HT-29 (cell line): ENCODE data around the gene PKD1L1. TPM values are rescaled to one million over a fixed set of nuclear protein-coding genes. Genes with fewer than 3 reads are reported as not detected.

Source experiments
- DNase-seq: peaks from one replicate; pipeline ENCODE4 v3.0.0-alpha.2; 2015; ENCODE audit warnings: low spot score
- total RNA-seq: library from RNA; depleted of rRNA; stranded (reverse); fragments of >200 nt; shearing (Covaris generic); gene quantifications from 2 replicates; pipeline ENCODE4 v1.2.3, GENCODE V29; 2014

The PKD1L1 gene
- total RNA-seq, 1 experiment from 2014 or later: not detected

DNA sequence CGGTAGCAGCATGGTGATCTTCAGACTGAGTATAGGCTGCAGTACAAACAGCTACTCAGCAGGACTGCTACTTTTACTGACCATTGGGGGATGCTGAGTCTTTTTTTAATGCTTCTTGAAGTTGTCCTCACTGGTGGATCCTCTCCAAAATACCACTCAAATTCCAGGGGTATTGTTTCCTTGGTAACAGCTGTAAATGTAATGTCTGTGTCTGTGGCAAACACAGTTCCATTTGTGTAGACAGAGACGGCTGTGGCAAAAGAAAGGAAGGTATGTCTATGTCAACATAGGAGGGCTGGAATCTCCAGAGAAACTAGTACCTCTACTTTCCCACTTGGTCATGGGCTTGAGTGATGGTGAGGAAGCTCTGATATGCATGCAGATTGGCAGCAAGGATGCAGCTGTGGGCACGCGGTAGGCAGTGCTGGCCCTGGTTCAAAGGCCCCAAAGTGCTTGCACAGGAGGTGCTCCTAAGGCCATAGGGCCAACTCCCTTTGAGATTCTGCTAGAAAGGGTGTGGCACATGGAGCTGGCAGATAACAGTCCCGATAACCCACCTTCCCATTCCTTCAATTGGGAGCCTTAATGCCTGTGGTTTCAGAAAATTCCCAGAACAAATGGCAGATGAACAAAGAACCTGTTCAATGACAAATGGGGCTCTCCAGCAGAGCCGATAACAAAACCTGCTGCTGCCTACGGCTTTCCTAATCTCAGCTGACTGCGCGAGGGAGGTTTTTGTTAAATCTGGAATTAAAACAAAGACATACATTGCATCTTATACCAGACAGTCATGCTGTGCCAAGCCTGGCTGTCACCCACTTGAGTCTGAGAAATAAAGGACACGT is 43.0 kb downstream of the PKD1L1 start:
- DNase-seq: no peak

DNA sequence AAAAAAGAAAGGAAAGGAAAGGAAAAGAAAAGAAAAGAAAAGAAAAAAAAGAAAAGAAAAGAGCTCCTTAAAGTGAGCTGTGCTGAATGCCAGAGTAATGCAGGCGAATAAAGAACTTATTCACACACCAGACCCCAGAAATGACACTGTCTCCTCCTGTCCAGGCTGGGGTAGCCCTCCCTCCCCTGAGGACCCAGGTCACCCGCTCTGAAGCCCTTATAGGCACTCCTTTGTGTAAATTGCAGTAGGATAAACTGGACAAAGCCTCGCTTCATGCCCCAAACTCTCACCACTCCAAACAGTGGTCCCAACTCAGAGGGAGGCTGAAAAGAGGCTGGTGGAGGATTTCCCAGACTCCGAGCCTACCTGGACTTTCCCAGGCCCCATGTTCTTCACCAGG is 46.3 kb downstream of the PKD1L1 start:
- no peak for DNase-seq

DNA sequence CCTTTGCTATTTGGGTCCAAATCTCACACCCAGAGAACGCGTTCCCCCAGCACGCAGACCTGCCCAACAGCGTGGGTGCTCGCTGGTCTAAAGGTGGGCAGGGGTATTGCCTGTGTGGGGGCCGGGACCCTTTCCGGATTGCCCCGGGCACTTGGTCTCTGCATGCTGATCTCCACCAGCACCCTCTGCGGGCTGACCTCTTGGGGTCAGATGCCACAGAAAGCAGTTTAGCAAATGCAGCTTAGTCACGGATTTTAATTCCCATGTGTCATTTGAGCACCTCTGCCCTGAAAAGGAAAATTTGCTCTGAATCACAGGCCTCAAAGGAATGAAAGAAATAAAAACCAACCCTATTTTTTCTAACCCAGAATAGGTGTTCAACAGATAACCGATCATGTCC is 46.7 kb downstream of the PKD1L1 start:
- no peak for DNase-seq

DNA sequence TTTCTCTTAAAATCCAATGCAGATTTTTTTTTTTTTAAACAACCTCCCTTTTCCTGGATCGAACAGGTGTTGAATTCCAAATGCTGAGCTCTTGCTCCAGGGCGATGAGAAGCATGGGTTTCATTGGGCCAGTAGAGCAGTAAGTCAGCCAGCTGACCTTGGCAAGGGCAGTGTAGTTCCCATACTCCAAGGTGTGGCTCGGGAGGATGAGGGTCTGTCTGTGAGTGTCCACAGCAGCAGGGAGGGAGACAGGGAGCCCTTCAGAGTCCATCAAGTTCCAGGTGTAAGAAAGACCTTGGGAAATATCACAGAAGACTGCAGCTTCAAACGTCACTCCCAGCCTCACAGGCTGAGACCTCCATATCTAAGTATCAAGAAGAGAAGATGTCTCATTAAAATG is 50.4 kb downstream of the PKD1L1 start:
- no peak for DNase-seq

DNA sequence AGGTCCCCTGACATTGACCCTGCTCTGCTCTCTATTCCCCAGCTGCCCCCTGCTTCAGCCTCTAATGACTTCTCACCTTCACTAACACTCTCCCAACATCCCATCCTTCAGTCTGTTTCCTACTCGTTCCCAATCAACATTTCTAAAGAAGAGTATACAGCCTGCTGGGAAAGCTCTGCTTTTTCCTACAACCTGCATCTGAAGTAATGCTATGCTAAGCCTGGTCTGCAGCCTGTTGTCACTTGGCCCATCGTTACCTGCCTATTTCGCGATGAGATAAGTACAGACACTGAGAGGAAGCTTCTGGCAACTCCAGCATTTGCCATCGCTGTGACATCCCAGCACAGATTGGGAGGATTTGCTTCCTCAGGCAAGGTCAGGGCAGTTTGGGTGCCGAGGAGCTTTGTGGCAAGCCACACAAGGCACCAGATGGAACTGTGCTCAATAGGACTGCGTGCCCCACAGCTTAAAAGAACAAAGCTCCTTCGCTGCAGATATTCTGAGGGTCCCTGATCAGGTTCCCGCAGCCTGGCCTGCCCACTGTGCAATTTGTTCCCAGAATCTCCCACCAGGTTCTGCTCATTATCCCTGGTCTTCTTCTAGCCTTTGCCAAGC is 51.4 kb downstream of the PKD1L1 start:
- no peak for DNase-seq

DNA sequence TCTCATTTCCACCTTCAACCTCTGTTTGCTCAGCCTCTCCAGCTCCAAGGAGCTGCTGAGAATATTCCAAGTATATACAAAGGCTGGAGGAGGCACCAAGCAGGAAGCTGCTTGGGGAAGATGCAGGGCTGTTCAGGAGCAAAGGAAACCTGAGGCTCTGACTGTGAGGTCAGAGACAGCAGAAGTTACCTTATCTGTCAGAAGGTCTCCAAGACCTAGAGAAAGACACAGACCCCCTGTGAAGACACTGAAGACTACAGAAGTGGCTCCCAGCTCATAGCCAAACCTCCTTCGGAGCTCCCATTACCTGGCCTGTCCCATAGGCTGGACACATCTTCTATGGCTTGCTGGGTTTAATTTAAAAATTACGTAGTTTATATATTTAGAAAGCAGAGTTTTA is 53.2 kb downstream of the PKD1L1 start:
- DNase-seq: no peak

DNA sequence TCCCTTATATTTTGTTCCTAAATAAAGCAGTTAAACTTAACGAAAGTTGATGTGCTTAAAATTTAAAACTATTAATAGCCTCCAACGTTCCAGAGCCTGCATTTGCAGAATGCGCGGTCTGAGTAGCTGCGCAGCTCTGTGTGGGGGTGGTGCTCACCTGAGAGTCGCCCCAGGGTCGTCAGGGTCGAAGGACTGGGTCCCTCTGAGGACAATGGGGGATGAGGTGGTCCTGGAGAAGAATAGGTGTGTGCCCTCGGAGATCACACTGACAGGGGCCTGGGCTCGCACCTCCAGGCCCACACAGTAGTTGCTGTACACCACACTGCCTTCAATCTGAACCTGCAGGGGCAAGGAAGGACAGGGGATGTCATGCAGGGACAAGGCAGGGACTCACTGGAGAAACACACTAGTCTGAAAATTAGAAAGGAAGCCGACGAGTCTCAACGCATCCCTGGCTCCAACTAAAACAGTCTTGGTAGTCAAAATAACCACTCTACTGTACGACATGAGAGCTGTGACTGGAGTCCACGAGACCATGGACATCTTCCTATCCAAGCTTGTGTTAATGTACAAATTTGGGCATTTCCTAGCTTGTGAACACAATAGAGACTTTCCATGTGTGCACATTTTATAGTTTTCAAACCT is 54.4 kb downstream of the PKD1L1 start:
- DNase-seq: no peak

DNA sequence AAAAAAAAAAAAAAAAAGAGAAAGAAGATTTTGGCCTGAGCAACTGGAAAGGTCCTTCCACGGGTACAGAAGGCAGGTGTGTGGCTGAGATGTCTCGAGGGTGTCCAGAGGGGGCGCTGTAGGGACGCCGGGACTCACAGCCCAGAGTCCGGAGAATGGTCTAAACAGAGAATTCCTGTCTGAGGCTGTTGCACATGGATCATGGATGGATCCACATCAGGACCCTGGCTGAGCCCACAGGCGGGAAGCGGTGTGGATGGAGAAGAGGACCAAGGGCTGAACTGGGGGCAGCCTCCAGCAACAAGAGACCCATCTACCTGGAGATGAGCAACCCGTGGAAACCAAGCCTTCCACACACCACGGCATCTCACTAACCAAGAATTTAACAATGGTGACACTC is 55.0 kb downstream of the PKD1L1 start:
- DNase-seq: peak; percentile 36

DNA sequence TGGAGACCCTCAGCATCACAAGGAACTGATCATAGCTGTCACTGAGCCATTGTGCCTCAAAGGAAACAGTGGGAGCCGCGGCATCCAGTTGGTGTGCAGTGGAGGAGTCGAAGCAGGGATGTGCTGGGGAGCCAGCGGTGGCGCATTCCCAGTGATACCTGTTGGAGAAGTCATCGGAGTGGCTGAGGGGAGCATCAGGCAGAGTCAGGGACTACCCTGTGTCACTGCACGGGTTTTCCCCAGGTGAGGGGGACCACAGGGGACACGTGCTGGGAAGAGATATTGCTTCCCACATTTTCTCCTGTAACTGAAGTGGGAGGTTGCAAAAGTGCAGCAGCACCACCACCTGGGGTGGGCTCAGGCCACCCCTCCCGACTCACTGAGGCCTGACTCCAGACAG is 57.7 kb downstream of the PKD1L1 start:
- DNase-seq: no peak

DNA sequence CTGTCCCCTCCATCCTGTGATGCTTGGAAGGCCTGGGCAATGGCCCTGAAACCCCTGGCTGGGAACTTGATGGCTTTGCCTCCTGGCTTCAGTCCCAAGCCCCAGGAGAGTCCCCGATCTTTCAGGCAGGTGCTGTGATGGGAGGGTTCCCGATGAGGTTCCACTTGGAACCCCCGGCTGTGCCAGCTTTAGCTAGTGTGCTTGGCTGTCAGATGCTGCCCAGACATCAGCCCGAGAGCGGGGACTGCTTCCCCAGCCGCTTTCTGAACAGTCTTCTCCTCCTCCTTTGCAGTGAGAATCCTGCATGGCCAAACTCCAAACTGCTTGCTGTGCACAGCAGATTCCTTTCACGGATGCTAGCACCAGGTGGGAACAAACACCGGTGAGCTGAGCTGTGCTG is 58.1 kb downstream of the PKD1L1 start:
- no peak for DNase-seq

DNA sequence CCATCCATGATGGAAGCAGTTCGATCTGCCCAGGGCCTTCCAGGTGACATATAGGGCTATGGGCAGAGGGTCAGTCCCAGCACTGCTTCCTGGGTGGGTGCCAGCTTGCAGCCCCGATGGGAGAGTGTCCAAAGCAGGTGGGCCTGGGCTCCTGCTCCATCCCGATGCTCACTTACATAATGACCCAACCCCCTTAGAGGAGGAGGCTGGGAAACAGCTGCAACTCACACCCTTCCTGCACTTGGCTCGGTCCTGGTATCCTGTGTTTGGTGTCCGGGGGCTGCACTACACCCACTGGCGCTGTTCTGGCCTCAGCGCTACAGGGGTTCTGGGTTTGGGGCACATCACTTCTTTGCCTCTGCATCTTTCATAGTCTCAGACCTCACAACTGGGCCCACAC is 58.5 kb downstream of the PKD1L1 start:
- DNase-seq: no peak

DNA sequence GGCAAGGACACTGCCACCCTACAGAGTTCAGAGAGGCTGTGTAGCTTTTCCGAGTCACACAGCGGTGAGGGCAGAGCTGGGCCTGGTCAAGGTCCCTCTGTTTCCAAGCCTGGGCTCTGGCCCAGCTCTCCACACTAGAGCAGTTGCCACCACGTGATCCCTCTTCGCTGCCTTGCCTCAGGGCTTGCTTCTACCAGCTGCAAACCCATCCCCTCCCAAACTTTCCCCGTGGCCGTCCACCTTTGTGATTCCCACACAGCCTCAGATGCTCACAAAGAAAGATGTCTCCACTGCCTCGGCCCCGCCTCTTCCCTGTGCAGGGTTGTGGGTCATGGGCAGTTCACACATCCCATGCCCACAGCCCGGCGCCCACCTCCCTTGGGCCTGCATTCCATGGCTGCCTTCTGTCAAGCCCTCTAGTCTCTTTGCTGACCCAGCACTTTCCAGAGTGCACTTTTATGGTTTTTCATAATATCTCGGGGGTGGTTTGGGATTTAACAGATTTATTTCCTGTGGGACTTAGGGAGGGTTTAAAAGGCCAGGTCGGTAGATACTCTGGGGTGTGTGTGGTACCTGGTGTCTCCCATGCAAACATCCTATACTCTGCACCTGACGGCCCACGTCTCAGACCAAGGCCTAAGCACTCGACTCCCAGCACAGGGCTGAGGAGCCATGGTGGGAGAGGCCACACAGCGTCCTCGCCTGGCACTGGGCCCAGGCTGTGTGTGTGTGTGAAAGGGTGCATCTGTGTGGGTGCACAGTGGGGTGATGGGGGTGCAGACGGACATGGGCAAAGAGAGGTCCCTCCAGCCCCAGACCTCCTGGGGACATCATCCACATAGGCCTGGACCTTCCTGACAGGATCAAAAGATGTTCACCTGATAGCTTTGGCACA is 59.6 kb downstream of the PKD1L1 start:
- DNase-seq: no peak

DNA sequence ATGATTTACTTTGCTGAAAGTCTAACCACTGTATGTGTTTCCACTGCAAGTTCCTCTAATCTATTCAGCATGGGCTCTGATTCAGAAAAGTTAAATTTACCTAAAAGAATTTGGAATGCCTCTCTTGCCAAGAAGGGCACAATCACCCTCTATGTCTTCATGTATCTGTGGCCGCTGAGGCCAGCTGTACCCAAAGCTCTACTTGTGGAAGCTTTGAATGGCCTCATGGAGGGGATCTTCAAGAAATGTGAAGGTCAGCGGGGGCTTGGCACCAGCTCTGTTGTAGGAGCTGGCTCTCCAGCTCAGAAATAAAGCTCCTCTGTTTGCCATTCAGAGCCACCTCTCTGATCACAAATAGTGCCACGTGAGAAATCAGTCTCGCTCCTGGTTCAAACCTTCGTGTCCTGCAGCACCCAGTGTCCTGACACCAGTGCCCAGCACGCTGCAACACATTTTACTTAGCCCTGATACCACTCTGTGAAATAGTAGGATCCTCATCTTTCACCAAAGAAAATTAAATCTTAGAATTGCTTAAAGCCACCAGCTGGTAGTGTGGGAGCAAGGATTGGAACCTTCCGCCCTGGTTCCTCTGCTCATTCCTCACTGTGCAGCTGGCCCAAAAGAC is 61.1 kb downstream of the PKD1L1 start:
- no peak for DNase-seq

DNA sequence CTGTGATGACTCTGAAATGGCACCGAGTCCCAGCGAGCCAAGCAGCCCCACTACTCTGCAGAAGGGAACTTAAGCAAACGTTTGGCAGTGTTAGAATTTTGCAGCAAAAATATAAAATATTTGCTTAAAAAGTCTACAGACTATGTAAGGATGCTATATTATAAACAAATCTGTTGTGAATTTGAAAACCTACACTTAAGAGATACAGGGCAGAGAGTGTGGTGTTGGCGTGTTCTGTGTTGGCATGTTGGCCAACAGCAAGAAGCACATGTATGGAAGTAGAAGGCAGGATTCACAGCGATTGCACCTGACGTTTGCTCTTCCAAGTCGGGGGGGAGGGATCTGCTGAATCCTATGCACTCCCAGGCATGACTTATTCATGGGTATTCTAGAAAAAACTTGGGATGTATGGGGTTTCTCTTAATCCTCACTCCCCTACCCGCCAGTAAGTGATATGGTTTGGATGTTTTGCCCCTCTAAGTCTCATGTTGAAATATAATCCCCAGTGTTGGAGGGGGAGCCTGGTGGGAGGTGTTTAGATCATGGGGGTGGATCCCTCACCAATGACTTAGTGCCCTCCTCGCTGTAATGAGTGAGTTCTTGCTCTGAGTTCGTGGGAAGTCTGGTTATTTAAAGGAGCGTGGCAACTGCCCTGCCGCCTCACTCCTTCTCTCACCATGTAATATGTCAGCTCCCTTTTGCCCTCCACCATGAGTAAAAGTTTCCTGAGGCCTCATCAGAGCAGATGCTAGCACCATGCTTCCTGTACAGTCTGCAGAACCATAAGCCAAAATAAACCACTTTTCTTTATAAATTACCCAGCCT is 62.1 kb downstream of the PKD1L1 start:
- DNase-seq: no peak

DNA sequence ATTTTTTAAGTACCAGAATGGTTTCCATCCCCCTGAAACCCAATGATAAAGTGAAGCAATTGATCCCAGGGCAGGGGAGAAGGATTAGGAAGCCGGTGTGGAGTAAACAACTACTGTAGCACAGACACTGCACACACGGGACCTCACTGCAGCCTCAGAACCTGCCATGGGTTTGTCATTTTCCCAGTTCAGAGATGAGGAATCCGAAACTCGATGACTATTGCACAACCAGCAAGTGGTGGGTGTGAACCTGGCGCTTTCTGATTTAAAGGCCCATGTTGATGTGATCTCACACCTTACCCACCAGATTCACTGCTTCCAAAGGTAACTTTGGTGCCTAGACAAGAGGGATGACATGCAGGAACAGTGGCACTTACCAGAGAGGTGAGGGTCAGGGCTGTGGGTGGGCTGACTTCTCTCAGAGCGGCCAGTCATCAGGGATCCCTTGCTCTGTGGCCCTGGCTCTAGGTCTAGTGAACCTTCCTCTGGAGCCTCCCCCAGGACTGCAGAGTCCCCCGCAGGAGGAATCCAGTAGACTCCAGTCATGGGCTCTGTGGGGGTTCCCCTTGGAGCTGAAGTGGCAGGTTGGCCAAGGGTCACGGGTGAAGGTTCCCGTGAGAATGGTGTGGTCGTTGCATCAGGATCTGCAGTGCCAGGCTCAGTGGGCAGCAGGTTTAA is 62.8 kb downstream of the PKD1L1 start:
- DNase-seq: no peak

DNA sequence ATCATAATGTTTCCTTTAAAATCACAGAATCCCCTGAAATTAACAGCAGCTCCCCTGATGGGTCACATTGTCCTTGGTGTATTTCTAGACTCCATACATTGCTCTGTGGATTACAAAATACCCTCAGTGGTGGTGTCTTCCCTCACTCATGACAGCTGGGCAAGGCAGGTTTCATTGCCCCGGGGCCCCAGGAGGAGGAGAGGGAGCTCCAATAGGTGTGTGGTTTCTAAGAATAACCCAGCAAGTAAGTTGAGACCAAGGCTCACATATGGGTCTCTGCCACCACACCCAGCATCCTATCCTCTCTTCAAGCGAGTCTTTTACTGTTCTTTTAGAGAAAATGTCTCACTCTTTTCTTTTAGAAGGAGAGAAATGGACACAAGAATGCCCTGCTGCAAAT is 63.6 kb downstream of the PKD1L1 start:
- no peak for DNase-seq

DNA sequence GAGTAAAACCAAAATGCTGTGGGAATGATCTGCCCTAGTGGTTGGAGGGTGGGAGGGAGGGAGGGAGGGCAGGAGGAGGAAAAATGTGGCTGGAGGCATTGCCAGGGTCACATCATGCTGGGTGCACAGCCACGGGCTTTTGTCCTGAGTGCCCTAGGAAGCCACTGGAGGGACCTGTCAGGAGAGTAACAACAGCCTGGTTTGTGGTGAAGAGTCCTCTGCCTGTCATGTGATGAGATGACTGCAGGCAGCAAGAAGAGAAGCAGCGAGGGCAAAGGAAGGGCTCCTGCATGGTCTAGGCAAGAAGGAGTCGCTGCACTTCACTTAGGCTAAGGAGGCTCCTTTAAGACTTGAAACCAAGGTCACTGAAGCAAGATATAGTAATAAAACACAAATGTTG is 65.6 kb downstream of the PKD1L1 start:
- no peak for DNase-seq

DNA sequence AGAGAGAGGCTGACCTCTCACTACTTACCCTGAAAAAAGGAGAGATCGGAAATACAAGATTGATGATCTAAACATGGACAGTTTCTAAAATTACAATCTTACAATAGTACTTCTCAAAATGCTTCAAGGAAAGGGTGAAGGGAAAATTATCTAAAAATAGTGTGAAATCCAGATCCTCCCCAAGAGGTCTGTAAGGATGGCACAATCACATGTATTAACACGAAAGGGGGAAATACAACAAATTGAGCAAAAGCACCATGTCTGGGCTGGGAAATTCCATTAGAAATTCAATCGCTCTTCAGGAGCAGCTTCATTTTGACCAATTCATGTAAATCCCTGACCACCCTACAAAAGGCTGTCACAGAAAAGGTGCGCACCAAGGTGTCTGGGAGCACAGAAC is 67.0 kb downstream of the PKD1L1 start:
- DNase-seq: no peak

DNA sequence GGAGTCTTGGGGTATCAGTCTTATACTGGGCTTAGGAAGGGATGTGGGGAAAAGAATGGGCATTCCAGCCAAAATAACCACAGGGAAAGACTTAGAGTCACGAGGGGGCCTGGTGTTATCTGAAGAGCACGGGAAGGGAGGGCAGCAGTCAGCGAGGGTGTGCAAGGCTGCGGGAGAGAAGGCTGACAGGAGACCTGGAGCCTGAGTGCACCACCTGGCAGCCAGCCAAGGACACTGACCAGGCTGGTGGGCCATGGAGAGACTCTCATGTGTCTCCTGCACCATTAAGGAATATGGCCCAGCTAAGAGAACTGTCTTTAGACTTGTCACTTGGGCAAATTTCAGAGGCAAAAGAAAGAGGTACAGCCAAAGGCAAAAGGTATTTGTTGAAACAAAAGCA is 69.6 kb downstream of the PKD1L1 start:
- no peak for DNase-seq

DNA sequence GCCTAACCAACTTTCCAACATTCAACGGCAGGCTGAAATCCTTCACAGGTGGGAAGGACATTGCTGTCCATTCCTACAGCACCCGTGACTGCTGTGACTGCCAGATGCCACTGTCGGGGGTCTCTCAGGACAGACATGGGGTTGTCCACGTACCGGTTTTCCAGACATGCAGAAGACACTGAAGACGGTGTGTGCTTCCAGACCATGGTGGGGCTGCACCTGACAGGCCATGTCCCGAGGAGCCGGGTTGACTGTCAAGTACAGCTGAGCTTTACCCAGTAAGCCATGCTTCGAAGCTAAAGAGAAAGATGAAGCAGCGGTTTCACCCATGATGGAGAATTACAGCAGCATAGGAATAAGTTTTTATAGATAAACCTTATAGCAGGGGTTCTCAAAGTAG is 70.9 kb downstream of the PKD1L1 start:
- DNase-seq: no peak
